Left renal cortex interstitium (tissue), 4 donors: ENCODE data around the gene STAM. TPM values are rescaled to one million over a fixed set of nuclear protein-coding genes. Genes with fewer than 3 reads are reported as not detected.

Experiments
- DNase-seq, 4 donors: peaks; one replicate each; pipeline ENCODE4 v3.0.0-alpha.2; 2013; ENCODE audit warnings: low read depth in 4 of 4, low spot score in 2 of 4, missing footprints in 1 of 4
- polyA plus RNA-seq, 4 donors: library from polyadenylated mRNA; unstranded; fragments of 120-200 nt; gene quantifications; one replicate each; pipeline ENCODE4 v1.2.1, GENCODE V29; 2013; ENCODE audit not compliant: insufficient read length in 4 of 4

STAM gene
- polyA plus RNA-seq, 4 donors: 27.4 to 29.5 (median 29.1) TPM

GRCh38 chr10:17758200-17758599 lies 114.2 kb downstream of the STAM start:
- DNase-seq: no peak

DNA sequence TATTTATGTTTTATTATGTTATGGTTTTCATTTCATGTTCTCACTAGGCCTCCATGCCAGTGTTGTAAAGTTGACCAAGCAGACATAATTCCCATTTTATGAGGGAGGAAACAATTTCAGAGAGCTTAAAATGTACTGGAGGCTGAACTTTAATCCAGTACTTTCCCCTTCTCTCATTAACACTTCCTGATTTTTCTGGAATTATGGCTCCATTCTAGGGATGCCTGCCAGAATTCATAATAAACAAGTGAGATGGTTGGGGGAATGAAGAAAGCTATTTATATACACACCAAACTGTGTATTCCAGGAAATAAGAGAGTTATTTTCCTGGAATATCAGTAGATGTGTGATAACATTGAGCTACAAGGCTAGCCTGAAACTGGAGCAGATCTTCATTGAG lies 114.9 kb downstream of the STAM start:
- no peak for DNase-seq

GRCh38 chr10:17764142-17764541 lies 120.2 kb downstream of the STAM start:
- DNase-seq: no peak

- no peak for DNase-seq
Measured at GRCh38 chr10:17765602-17766001, 121.7 kb downstream of the STAM start.

Other genes with a start within 250 kb of the STAM start
- gene ST8SIA6, start 189.6 kb upstream of the STAM start, polyA plus RNA-seq: 1 to 10 TPM; 1.0 to 2.2 (median 1.2) TPM
- 10 to 100 TPM; 11.1 to 15.2 (median 12.8) TPM for gene HACD1, start 26.8 kb upstream of the STAM start, polyA plus RNA-seq
- gene TMEM236, start 108.0 kb downstream of the STAM start, polyA plus RNA-seq: under 1 TPM; 0.19 to 0.31 (median 0.25) TPM
- 10 to 100 TPM in 2 of 4 donors, 1 to 10 TPM in 2; 8.2 to 11.8 (median 9.6) TPM for gene MRC1, start 165.2 kb downstream of the STAM start, polyA plus RNA-seq